Hematopoietic multipotent progenitor cell treated with erythropoietin and hydrocortisone succinate and interleukin-3 and kit ligand, for 15 days (in vitro differentiated cells): ENCODE measurements around the gene LARGE1.

ENCODE experiments used
- DNase-seq: peaks from one replicate; pipeline ENCODE4 v3.0.0-alpha.2; 2015; ENCODE audit warnings: low spot score

Gene LARGE1

GRCh38 chr22:33303099-33303498 is 617.2 kb downstream of the LARGE1 start:
- DNase-seq, result no peak

GRCh38 chr22:33302549-33302948 is 617.7 kb downstream of the LARGE1 start:
- DNase-seq, result no peak

GRCh38 chr22:33302049-33302545 is 618.2 kb downstream of the LARGE1 start:
- peak; percentile 12 for DNase-seq

GRCh38 chr22:33300165-33300564 is 620.1 kb downstream of the LARGE1 start:
- no peak for DNase-seq

DNA sequence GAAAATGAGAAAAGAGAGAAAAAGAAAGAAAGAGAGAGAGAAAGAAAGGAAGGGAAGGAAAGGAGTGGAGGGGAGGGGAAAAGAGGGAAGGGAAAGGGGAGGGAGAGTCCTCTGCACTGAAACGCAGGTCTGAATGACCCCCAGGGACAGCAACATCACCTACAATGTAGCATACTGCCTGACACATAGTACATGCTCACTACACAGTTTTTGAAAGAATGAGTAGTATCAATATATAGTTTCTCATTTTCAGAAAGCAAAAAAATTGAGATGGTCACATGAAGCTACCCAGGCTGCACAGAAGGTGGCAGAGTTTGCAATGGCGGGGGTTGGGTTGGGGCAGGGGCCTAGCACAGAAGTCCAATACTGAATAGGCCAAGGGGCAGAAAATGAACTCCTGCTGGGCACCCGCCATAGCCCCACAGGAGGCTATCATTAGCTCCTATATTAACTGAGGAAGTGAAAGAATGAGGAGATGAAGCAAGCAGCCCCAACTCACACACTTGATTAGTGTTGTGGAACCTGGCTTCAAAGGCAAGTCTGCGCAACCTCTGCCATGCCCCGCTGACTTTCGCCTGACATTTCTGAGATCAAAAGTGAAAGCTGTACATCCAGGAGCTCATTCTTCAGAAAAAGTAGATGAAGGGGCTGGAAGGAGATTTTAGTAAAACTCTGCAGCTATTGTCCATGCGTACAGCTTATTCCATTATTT is 620.9 kb downstream of the LARGE1 start:
- DNase-seq, result no peak

DNA sequence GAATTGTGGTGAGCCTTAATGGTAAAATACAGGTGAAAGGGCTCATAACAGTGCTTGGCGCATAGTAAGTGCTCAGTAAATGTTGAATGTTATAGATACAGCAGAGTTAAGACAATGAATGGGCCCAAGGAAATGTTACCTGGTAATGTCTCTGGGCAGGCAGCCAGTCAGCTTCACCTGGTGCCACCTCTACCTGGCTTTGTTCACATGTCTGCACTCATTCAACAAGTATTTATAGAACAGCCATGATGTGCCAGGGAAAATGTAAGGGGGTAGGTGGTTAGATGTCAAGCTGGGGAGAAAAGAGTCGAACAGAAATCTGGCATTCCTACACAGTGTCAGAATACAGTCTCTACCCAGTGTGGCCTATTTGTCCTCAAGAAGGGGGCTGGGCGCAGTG is 623.3 kb downstream of the LARGE1 start:
- no peak for DNase-seq

GRCh38 chr22:33288078-33288477 is 632.2 kb downstream of the LARGE1 start:
- no peak for DNase-seq

GRCh38 chr22:33275073-33275443 is 645.2 kb downstream of the LARGE1 start:
- DNase-seq, result no peak

DNA sequence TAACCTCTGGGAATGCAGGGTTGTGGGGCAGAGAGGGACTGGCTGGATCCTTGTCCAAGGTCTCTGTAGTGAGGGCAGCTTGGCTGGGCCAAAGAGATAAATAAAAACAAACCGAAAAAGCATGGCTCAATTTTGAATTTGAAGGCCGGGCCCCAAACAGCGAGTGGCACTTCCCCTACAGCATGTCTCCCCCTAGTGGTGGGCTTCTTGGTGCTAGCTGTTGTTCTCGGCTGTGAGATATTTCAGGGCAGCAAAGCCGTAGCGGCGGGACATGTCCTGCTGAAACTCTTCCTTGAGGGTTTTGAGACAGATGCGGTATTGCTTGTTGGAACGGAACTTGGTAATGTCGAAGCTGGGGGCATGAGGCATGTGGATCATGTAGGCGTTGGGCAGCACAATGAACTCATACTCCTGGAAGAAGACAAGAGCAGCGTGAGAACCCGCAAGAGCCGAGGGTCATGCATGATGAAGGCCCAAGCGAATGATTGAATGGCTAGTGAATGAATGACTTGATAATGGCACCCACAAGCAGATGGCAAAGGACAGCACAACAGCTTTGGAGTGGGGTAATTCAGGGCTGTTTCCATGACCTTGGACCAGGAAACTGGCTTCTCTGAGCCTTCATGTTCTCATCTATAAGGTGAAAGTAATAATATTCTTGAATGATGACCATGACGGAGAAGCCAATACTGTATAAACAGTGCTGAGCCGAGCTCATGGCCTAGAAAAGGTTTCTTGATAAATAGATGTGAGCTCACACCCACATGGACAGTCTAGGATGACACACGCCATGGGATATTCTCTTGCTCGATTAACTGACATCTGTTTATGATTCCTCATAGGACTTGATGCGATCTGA is 645.8 kb downstream of the LARGE1 start:
- DNase-seq, result peak; percentile 13

DNA sequence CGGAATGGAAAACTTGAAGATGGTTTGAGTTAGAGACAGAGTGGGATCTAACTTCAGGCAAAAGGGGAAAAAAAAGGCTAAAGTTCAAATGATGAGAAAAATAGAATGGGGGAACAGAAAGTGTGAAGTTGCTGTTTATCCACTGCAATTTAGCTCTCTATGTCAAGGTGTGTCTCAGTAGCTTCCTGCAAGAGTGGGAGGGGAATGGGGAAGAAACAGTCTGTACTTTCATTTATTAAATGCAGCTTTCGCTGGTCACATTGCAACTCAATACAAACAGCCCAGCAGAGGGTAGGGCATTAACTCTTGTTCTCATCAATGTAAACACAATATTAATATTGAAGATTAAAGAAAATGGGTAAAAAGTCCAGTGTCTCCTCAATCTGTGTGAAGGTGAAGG is 647.4 kb downstream of the LARGE1 start:
- no peak for DNase-seq

DNA sequence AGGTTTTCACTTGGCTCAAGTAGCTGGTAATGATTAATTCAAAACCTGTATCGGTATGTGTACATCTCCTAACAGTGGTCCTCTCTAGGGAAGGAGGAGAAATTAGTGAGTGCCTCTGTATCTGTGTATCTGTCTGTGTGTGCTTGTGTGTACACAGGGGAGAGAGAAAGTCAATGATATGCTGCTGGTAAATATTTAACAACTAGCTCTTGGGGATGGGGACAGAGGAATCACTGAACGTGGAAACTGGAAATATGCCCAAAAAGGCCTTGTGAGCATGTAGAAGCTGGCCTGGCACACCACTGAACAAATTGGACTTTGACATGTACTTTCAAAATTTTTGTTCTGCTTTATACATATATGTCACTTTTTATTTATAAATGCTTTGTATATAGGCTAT is 648.1 kb downstream of the LARGE1 start:
- DNase-seq, result no peak

GRCh38 chr22:33271390-33272161 is 648.7 kb downstream of the LARGE1 start:
- DNase-seq, result no peak

- DNase-seq, result no peak
These were observed 649.7 kb downstream of the LARGE1 start for GRCh38 chr22:33270596-33270995.

- DNase-seq, result no peak
These were observed 658.6 kb downstream of the LARGE1 start for GRCh38 chr22:33261699-33262098.

DNA sequence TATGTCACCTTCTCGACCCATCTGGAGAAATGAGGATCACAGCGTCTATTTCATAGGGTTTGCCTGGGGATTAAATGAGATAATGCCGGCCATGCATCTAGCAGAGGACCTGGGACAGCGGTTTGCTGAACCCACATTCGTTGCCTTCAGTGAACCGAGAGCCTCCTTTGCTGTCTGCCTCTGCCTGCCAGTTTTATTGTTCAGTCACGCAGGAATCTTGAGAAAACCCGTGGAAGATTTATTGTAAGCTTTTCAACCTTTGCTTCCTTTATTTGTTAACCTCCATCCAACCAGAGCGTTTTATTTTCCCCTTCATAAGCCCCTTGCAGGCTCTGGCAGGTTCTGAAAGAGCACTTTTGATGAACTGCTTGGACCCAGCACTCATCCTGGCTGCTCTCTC is 659.8 kb downstream of the LARGE1 start:
- no peak for DNase-seq

DNA sequence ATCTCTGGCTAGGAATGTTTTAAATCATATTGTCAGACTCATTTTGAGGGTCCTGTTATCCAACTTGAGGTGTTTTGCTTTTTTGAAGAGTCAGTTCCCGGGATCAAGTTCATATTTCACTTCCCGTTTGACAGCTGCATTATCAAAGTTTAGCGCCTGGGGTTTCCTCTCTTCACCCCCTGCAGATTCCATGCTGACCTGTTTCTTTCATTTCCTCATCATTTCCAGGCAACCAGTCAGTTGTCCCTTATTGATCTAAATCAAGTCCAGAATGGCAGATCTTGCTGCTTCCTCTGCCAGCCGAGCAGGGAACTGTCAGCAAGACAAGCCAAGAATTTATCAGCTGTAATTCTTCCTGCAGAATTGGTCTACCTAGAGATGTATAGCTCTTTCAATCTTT is 664.5 kb downstream of the LARGE1 start:
- no peak for DNase-seq

DNA sequence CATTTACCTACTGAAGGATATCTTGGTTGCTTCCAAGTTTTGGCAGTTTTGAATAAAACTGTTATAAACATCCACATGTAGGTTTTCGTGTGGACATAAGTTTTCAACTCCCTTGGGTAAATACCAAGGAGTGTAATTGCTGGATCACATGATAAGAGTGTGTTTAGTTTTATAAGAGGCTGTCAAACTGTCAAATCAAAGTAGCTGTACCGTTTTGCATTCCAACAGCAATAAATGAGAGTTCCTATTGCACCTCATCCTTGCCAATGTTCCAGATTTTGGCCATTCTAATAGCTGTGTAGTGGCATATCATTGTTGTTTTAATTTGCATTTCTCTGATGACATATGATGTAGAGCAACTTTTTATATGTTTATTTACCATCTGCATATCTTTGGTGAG is 671.3 kb downstream of the LARGE1 start:
- no peak for DNase-seq

- DNase-seq, result no peak
These were observed 672.5 kb downstream of the LARGE1 start for GRCh38 chr22:33247758-33248157.

DNA sequence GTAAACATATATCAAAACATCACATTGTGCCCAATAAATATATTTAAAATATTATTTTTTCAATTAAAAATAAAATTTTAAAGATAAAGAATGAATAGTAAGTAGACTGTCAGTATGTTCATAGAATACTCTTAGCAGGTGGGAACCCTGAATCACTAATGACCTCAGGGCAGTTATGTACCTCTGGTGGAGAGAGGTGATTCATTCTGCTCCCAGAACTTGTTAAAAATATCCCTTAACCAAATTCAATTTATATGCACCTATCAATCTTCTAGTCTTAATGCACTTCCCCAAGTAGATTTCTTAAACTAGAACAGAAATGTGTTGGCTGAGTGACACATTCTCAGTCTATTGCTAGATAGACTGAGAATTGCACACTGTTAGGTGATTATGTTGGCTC is 678.2 kb downstream of the LARGE1 start:
- no peak for DNase-seq

DNA sequence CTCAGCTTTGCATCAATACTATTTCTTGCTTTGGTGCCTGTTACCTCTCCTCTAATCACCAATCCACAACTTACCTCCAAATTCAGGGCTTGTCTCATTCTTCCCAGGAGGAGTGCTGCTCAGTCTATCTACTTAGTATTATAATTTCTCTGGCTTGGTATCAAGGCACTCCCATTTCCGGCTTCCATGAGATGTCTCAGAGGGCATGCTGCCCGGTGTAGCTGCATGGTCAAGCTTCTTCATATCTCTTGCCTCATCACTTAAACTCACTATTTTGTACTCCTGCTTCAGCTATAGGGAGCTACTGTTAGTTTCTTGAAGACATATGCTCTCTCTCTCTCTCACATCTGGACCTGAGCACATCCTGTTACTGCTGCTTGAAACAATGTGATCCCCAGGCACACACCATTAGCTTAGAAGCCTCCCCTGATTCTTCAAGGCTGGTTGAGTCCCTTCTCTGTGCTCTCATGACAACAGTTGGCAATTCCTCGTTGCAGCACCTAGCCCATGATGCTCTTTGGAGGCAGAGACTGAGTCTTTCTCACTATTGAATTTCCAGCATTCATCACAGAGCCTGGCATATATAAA is 679.3 kb downstream of the LARGE1 start:
- no peak for DNase-seq

DNA sequence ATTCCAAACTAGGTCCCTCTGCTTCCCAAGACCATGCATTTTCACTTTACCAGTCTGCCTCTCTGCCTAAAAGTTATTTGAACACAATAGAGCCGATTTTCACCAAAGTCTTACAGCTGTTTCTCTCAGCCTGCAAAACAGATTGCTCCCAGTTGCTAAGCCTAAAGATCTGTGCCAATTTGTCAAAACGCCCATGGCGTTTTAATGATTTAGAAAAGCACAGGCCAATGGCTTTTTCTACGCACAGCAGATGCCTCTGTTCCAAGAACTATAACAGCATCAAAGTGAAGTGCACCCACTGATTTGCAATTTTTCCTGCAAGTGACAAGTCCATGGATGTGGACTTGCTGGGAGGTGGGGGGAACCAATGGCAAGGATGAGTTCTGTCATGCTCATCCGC is 688.2 kb downstream of the LARGE1 start:
- no peak for DNase-seq

GRCh38 chr22:33227791-33228190 is 692.5 kb downstream of the LARGE1 start:
- DNase-seq, result no peak
